ENCODE measurements around the gene PLEKHF1. TPM values are rescaled to one million over a fixed set of nuclear protein-coding genes. Genes with fewer than 3 reads are reported as not detected.

Gene PLEKHF1
- total and polyA plus RNA-seq, 12 donors, result 7.0 to 47.9 (median 20.0) TPM

- H3K27ac ChIP-seq, result no peak overlapping the region
- intact Hi-C loops (cut with DNase I), result no loop called here
- 67 to 72% methylated on average over 7 of the region's 7 CpGs for WGBS, 2 donors
- ATAC-seq (peak in 1 of 8 donors; percentile 27), DNase-seq (no peak)
- H3K36me3 ChIP-seq, result no peaks in the 10 kb centered on the region
- H3K4me3 ChIP-seq, result no peak overlapping the region
- no peaks in the 10 kb centered on the region for H3K27me3 ChIP-seq
- peaks cover 0 to 5% (median 1%) of the 10 kb centered on the region in 11 donors for H3K9me3 ChIP-seq
- TF ChIP-seq CTCF (IDR thresholded peaks at IDR 0.05), result no peak
- peaks cover 7 to 35% (median 24%) of the 10 kb centered on the region in 9 donors for H3K4me1 ChIP-seq
Measured at GRCh38 chr19:29685326-29685725, 20.1 kb downstream of the PLEKHF1 start.

GRCh38 chr19:29686285-29686805 lies 21.1 kb downstream of the PLEKHF1 start:
- H3K36me3 ChIP-seq, result no peaks in the 10 kb centered on the region
- H3K4me1 ChIP-seq, result peaks cover 4 to 25% (median 14%) of the 10 kb centered on the region in 9 donors
- no peak for TF ChIP-seq CTCF (IDR thresholded peaks at IDR 0.05)
- ATAC-seq, result no peak
- H3K9me3 ChIP-seq, result peaks cover 0 to 12% (median 8%) of the 10 kb centered on the region in 11 donors
- H3K27me3 ChIP-seq, result no peaks in the 10 kb centered on the region
- 95% methylated on average over 8 of the region's 8 CpGs for WGBS, 2 donors
- no peak overlapping the region for H3K4me3 ChIP-seq
- H3K27ac ChIP-seq, result no peak overlapping the region
- intact Hi-C loops (cut with DNase I), result no loop called here
- DNase-seq, result no peak

GRCh38 chr19:29687244-29687896 lies 22.1 kb downstream of the PLEKHF1 start:
- WGBS, 2 donors, result 73 to 80% methylated on average over 17 of the region's 17 CpGs
- Histone ChIP-seq H3K9me3 (peaks cover 0 to 12% (median 8%) of the 10 kb centered on the region in 11 donors), H3K4me3 (no peak overlapping the region), H3K36me3 (no peaks in the 10 kb centered on the region), H3K27me3 (no peaks in the 10 kb centered on the region), H3K27ac (no peak overlapping the region), H3K4me1 (peaks cover 0 to 14% (median 3%) of the 10 kb centered on the region in 9 donors)
- ATAC-seq (peak in 7 of 8 donors; percentile 27 to 78 (median 48)), DNase-seq (no peak)
- no peak for TF ChIP-seq CTCF (IDR thresholded peaks at IDR 0.05)
- intact Hi-C loops (cut with DNase I), result no loop called here

- Histone ChIP-seq H3K9me3 (peaks cover 0 to 12% (median 8%) of the 10 kb centered on the region in 11 donors), H3K36me3 (no peaks in the 10 kb centered on the region), H3K4me3 (no peak overlapping the region), H3K4me1 (peaks cover 0 to 11% (median 0%) of the 10 kb centered on the region in 9 donors), H3K27ac (no peak overlapping the region), H3K27me3 (no peaks in the 10 kb centered on the region)
- TF ChIP-seq CTCF (IDR thresholded peaks at IDR 0.05), result no peak
- intact Hi-C loops (cut with DNase I), result no loop called here
- no peak for DNase-seq
- WGBS, 2 donors, result 72 to 73% methylated on average over 18 of the region's 18 CpGs
- ATAC-seq, result no peak
Measured at GRCh38 chr19:29687897-29688728, 22.9 kb downstream of the PLEKHF1 start.
